ENCODE data around the gene MGST1.

- TF ChIP-seq CTCF (conservative IDR thresholded peaks at IDR 0.05; ENCODE audit: low read depth, low read length) (no peak), EZH2 (IDR thresholded peaks at IDR 0.05; ENCODE audit: borderline replicate concordance, low read depth, low read length, poor library complexity, severe bottlenecking) (no peak)
Measured at GRCh38 chr12:16345105-16345504, 2.3 kb upstream of the MGST1 start.
